ENCODE results near the gene FER.
"Not testable (repeated sequence)": the region's sequence is repeated elsewhere in the genome, so short reads cannot be mapped to it uniquely, and the experiment has no call there.

Gene FER

DNA sequence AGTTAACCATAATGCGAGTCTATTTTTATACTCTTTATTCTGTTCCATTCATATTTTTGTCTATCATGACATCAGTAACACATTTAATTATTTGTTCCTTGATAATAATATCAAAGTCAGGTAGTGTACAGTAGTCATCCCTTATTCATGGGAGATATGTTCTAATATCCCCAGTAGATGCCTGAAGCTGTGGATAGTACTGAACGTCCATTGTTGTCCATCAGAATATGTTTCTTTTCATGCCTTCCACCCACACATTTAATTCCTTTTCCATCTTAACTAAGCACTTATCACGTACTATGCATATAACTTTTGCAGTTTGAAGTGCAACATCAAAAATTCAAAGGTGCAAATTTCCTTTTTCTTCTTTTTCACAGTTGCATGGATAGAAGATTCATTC, 53.6 kb downstream of the FER start:
- DNase-seq = no peak

DNA sequence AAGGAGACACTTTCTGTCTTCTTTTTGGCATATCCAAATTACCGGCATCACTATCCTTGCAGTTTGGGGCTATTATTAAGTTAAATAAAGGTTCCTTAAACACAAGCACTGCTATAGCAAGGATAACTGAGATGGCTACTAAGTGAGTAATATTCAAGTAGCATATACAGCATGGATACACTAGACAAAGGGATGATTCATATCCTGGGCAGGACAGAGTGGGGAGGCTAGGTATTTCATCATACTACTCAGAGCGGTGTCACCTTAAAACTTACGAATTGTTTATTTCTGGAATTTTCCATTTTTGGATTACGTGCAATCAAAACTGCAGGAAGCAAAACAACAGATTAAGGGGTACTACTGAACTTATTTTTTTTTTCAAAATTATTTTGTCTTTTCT, 54.1 kb downstream of the FER start:
- no peak for DNase-seq

DNA sequence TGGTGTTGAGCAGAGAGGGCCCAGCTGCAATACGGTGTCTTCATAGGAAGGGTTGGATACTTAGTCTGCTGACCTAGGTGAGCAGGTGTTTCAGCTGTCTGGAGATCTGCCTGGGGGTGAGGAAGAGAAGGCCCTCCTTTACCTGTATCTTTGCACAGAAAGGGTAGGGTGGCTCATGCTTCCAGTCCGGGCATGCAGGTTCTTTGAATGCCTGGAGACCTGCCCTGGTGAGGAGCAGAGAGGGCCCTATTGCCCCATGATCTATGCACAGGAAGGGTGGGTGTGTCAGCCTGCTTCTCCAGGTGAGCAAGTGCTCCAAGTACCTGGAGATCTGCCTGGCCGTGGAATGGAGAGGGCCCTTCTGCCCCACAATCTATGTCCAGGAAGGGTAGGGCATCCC, 63.0 kb downstream of the FER start:
- DNase-seq = no peak

DNA sequence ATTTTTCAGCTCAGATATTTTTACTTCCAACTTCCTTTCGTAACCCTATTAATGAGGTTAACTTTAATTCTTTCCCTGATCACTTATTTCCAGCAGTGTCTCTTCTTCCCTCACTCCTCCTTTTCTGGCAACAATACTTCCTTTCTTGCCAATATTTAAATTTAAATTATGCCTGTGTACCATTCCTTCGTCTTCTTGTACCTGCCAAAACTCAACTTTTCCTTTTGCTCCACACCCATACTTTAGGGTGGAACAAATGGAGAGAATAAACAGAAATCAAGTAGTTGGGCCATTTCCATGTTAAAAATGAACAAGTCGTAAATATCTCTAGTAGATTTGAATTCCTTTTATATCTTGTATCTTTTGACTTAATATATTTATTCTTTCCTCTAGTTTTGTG, 66.0 kb downstream of the FER start:
- DNase-seq = no peak

DNA sequence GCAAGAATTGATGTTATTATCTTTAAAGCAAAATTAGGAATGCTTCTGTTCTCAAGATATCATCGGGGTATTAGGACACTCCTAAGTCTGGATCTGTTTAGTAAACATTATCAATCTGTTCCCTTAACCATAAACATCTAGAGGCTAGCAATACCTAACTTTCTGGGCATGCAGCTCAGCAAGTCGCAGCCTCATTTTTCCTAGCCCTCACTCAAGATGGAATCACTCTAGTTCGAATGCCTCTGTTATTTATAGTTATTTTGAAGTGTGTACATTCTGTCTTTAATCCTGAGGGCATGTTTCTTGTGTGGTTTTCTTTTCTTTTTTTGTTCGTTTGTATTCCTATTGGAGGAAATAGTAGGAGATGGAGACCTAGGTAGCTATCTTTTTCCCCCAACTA, 66.9 kb downstream of the FER start:
- no peak for DNase-seq

DNA sequence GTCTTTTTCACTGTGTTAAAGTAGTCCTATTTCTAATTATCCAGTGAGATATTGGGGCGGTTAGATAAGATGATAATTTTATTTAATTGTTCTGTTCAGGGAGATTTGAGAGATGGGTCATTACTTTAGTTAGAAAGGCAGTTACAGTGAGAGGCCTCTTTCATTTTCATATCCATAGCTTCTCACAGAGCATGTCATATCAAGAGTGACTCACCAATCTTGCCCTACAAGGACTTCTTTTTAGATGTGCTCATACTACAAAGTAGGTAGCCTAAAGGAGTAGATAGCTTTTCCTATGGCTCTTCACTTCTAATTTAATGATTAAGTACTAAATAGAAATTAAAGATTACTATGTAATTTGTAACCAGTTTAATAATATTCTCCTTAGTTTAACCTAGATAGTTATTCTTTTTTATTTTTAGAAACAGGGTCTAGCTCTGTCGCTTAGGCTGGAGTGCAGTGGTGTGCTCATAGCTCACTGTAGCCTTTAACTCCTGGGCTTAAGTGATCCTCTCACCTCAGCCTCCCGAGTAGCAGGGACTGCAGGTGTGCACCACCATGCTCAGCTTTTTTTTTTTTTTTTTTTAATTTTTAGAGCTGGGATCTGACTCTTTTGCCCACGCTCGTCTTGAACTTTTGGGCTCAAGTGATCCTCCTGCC, 71.0 kb downstream of the FER start:
- no peak for DNase-seq

DNA sequence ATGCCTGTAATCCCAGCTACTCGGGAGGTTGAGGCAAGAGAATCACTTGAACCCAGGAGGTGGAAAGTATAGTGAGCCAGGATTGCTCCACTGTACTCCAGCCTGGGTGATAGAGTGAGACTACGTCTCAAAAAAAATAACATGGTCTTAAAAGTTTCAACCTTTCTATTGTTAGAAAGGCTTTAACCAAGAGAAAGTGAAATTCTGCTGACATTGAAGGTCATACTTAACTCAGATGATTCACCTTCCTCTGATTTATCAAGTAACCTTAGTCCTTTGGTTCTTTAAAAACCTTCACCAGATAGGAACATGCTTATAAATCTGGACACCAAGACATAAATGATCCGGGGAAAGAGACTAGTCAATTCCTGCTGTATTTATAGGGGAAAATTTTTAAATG, 73.3 kb downstream of the FER start:
- DNase-seq = no peak

DNA sequence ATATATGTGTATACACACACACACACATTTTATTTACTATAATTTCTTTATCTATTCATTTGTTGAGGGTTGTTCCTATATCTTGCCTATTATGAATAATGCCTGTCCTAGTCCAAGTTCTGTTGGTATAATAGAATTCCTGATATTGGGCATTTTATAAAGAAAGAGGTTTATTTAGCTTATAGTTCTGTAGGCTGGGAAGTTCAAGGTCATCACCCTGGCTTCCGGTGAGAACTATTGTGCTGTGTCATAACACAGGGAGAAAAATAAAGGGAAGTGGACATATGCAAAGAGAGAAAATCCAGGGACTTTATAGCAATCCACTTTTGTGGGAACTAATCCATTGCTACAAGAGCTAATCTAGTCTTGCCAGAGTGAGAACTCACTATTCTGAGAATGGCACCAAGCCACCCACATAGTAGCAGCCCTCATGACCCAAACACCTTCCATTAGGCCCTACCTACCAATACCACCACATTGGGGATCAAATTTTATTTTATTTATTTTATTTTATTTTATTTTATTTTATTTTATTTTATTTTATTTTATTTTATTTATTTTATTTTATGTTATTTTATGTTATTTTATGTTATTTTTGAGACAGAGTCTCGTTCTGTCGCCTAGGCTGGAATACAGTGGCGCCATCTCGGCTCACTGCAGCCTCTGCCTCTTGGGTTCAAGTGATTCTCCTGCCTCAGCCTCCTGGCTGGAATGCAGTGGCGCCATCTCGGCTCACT, 74.7 kb downstream of the FER start:
- DNase-seq = no peak

DNA sequence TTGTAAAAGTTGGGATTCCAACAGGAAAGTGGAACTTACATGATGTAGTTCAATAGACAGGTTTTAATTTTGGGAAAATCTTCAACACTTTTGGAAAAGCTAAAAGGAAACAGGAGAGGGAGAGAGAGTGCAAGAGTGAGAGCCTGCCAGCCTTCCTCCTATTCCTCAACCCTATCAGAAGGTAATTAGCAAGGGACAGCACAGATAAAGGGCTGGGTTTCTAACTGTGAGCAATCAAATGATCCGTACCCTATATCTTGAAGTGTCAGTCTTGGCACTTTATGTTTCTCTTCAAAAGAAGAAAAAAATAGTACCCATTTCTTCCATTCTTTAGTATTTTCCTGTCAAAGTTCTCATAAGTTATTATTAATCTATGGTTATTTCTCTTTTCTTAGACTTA, 79.4 kb downstream of the FER start:
- DNase-seq = no peak

DNA sequence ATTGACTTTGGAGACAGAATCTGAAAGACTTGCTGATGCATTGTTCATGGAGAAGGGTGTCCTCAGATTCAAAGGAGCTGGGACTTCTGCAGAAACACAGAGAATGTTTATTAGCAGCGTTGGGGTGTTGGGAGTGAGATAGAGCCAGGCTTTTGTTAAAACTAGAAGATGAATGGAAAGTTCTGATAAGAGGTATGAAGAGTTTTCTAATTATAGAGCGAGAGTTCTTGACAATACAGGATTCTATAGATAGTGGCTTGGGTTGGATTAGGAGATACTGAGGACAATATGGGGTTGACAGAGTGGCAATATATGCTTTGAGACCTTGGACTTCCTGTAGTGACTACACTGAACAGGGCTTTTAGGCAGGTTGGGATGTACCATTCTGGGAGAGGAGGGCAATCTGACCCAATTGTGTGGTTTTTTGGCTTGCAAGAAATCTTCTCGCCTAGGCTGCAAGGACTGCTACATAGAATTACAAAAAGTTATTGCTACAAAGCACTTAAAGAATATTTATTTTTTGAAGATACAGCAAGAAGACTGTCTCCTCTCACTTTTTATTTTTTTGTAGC, 83.1 kb downstream of the FER start:
- DNase-seq = no peak

DNA sequence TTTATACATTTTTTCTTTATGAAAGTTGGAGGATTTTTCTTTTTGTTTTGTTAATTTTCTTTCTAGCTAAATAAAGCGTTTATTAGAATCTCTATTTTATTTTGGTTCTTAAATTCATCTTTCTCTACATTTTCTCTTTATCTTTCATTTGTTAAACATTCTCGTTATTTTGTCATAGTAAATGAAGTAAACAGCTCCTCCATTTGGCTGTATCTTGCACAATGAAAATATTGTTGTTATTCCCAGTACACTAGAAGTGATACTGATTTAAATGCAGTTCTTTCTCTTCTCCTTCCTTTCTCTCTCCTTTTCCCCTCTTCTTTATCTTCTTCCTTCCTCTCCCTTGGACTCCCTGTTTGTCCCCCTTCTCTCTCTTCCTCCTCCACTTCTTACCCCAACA, 88.8 kb downstream of the FER start:
- DNase-seq = no peak

DNA sequence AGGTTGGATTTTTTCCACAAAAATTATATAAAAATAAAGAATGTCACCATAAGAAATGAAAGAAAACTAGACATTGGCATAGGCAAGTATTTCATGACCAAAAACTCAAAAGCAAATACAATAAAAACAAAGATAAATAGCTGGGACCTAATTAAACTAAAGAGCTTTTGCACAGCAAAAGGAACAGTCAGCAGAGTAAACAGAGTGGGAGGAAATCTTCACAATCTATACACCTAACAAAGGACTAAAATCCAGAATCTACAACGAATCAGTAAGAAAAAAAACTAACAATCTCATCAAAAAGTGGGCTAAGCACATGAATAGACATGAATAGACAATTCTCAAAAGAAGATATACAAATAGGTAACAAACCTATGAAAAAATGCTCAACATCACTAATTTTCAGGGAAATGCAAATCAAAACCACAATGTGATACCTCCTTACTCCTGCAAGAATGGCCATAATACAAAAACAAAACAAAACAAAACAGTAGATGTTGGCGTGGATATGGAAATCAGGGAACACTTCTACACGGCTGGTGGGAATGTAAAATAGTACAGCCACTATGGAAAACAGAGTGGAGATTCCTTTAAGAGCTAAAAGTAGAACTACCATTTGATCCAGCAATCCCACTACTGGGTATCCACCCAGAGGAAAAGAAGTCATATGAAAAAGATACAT, 94.7 kb downstream of the FER start:
- not testable (repeated sequence) for DNase-seq

DNA sequence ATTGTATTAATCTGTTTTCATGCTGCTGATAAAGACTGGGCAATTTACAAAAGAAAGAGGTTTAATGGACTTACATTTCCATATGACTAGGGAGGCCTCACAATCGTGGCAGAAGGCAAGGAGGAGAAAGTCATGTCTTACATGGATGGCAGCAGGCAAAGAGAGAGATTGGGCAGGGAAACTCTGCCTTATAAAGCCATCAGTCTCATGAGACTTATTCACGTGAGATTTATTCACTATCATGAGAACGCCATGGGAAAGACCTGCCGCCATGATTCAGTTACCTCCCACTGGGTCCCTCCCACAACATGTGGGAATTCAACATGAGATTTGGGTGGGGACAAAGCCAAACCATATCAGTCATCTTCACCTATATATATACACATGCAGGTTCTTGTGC, 103.4 kb downstream of the FER start:
- DNase-seq = not testable (repeated sequence)

DNA sequence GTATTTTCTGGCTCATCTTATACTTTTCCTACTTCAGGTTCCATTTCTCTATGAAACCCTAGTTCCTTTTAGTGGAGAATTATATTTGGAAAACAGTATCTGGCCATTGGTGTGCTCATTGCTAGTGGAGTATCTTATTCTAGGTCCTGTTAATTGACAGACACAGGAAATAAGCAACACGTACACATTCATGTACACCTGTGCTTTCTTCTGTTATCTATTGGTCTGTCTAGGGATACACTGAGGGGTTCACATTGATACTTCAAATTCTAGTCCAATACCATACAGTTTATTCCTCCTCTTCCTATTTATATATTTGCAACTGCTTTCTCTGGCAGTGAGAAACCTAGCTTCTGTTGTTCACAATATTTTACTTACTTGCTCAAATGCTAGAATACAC, 110.2 kb downstream of the FER start:
- no peak for DNase-seq

DNA sequence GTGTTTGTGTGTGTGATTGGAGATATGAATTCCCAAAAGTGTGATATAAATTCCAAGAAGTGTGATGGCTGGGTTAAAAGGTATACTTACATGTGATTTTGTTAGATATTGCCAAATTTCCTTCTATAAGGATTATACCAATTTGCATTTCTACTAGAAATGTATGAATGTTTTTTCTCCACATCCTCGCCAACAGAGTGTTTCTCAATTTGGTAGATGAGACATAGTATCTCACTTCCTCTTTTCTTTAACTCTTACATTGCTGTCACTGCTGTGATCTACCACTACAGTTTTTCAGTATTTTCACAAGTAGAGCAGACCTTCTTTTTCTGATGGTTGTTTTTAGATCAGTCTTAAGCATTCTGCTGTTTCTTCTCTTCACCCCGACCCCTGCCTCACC, 111.3 kb downstream of the FER start:
- DNase-seq = no peak

DNA sequence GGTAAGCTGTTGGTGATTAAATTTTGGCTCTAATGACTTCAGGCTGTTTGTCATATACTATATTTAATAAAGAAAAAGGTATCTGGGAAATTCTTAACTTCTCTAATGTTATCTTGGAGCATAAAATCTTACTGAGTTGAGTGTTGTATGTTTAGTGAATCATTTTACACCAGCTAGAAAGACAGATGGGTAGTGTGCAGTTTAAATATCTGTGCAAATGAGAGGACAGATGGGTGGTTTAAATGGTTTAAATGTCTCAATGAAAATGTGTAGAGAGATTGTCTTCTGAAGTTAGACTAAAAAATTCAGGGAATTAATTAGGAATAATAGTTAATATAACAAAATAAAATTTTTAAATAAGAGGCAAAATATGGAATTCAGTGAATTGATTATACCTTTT, 114.5 kb downstream of the FER start:
- no peak for DNase-seq

DNA sequence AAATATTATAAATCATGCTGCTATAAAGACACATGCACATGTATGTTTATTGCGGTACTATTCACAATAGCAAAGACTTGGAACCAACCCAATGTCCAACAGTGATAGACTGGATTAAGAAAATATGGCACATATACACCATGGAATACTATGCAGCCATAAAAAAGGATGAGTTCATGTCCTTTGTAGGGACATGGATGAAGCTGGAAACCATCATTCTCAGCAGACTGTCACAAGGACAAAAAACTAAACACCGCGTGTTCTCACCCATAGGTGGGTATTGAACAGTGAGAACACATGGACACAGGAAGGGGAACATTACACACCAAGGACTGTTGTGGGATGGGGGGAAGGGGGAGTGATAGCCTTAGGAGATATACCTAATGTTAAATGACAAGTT, 118.4 kb downstream of the FER start:
- not testable (repeated sequence) for DNase-seq

DNA sequence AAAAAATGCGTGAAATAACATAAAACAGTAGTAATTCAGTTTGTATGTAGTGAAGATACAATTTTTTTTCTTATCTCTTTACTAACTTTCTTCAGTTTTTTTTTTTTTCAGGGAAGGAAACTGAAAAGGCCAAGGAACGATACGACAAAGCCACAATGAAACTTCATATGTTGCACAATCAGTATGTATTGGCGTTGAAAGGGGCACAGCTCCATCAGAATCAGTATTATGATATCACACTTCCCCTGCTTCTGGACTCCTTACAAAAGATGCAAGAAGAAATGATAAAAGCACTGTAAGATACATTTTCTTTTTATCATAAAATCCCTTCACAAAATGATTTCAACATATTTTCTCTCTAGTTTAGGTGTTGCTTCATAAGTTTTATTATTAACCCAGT, 120.0 kb downstream of the FER start:
- no peak for DNase-seq

DNA sequence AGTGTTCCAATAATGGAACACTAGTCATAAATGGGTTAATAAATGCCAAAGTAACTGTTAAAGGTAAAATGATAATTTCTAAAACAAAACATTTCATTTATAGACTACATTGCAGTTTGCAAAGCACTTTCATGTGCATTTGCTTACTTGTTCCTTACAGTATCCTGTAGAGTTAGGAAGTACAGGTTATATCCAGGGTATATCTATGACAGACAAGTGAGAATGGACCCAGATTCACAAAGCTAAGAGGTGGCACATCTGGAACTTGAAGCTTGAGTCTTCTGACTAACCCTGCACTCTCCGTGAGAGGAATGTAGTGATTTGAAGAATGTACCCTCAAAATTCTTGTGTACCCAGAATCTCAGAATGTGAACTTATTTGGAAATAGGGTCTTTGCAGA, 121.4 kb downstream of the FER start:
- no peak for DNase-seq

DNA sequence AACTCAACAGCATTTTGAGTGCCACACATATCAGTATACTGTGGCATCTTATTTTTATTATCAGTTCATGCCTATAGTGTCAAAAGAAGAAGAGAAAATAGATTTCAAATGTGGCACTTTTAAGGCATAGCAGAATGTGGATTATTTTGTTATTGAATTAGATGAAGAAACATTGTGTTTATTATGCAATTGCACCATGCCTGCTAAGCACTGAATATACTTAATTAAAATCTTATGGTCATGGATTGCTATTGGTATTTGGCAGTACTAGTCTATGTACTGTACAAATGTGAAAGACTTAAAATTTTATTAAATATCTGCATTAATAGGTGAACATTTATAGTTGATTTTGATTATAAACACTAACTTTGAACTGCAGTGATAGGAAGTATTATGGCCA, 128.8 kb downstream of the FER start:
- DNase-seq = no peak

DNA sequence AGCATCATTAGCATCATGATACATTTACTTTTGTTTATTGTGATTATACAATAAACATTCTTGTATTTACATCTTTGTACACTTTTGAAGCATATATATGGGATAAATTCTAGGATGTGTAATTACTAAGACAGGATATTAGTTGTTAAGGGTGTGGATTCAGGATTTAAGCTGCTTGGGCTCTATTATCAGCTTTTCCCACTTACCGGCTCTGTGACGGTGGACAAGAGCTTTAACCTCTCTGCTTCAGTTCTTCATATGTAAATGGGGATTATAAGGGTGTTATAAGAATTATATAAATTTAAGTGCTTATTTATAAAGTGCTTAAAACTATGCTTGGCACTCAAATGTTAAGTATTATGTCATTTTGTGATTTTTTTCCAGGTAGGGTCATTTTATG, 131.1 kb downstream of the FER start:
- no peak for DNase-seq

DNA sequence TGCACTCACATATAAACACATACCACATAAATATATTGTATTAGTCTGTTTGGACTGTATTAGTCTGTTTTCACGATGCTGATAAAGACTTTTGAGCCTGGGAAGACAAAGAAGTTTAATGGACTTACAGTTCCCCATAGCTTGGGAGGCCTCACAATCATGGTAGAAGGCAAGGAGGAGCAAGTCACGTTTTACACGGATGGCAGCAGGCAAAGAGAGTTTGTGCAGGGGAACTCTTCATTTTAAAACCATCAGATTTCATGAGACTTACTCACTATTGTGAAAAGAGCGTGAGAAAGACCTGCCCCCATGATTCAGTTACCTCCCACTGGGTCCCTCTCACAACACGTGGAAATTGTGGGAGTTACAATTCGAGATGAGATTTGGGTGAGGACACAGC, 133.4 kb downstream of the FER start:
- no peak for DNase-seq

DNA sequence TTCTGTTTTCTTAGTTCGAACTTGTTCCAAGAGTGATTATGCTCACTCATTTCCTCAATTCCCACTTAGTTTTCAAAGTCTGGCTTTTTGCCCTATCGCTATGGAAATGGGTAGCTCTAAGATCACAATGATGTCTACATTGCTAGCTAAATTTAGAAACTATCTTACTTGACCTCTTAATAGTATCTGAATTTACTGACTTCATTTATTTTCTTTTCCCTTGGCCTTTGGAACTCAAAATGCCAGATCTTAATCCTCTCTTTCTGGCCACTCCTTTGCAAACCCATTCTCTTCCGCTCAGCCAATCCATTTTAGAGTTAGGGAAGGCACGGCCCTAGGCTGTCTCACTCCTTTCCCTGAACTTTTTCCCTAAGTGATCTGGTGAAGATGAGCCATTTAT, 137.0 kb downstream of the FER start:
- DNase-seq = no peak

DNA sequence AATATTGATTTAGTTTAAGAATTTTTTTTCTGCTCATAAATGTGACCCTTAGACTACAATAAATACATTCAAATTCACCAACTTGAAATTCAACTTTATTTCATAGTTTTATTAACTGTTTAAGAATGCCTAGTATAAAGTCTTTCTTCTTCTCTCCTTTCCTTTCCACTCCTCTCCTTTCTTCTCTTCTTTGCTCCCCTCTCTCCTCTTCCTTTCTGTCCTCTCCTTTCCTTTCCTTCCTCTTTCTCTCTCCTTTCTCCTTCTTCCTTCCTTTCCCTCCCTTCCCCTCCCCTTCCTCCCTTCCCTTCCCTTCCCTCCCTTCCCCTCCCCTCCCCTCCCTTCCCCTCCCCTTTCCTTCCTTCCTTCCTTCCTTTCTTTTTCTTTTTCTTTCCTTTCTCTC, 150.6 kb downstream of the FER start:
- DNase-seq = no peak
